K562 (cell line): ENCODE measurements around the gene CENPV. TPM values are rescaled to one million over a fixed set of nuclear protein-coding genes. Genes with fewer than 3 reads are reported as not detected.

Experiments
- ATAC-seq: fragments of 200-7000 bp; cut with Tn5 transposase; 3 replicates; pipeline ENCODE4 v1.9.1; 2020; ENCODE audit warnings: moderate library complexity
- BruUV-seq: library from RNA; stranded (reverse); fragments of 400-500 nt; replicated peaks from 2 replicates; lab custom pipeline; 2021; lab: Mats Ljungman, UMichigan
- CTCF ChIA-PET: fragments of 300-600 bp; formaldehyde crosslinking; extraction: SDS; loops from one replicate; lab custom pipeline; 2021; ENCODE audit warnings: low intra/inter-chr PET ratio; lab: Yijun Ruan, JAX
- POLR2A ChIA-PET: fragments of 300-600, 350-650 bp; sonication (Branson Sonifier 250); formaldehyde crosslinking; extraction: SDS; loops from one replicate; lab custom pipeline; 2021; ENCODE audit warnings: antibody characterized with exemption, inconsistent platforms; lab: Yijun Ruan, JAX
- DNase-seq, 4 experiments: peaks; one replicate each; pipeline versions ENCODE4 v3.0.0 to v3.0.0-alpha.2; 2011 to 2018; ENCODE audit warnings: low spot score in 3 of 4, mixed read lengths in 3 of 4; ENCODE audit errors: extremely low read depth in 1 of 4
- FAIRE-seq: peaks from 2 replicates; lab custom pipeline; 2011; peaks lifted over from hg19 to GRCh38; lab: Jason Lieb, UNC
- H2AFZ ChIP-seq: 2 replicates; pipeline ENCODE4 v1.6.0; 2011; ENCODE audit warnings: low read depth, low read length, control low read depth, inconsistent platforms
- H3K27ac ChIP-seq: fragments of 200-600 bp; 3 replicates; pipeline ENCODE4 v1.8.0; 2011; ENCODE audit warnings: low read depth, mild to moderate bottlenecking, control low read depth, inconsistent platforms, low read length, moderate library complexity, mixed read lengths; ENCODE audit errors: extremely low read depth
- H3K27me3 ChIP-seq, 2 experiments: fragments of 300-600 bp in 1 of 2; 2 replicates in 1 of 2; 3 replicates in 1 of 2; pipeline versions ENCODE4 v1.6.0 to v1.8.0; 2011; ENCODE audit warnings: inconsistent platforms in 2 of 2, low read length in 2 of 2, mild to moderate bottlenecking in 1 of 2, mixed read lengths in 1 of 2, moderate library complexity in 1 of 2; ENCODE audit not compliant: control insufficient read depth in 2 of 2, insufficient read depth in 2 of 2
- H3K36me3 ChIP-seq: fragments of 300-600 bp; 3 replicates; pipeline ENCODE4 v1.8.0; 2011; ENCODE audit warnings: mild to moderate bottlenecking, low read length, inconsistent platforms; ENCODE audit not compliant: control insufficient read depth, insufficient read depth
- H3K4me1 ChIP-seq, 2 experiments: fragments of 200-600 bp in 1 of 2; replicated peaks in 1 of 2; 2 replicates in 1 of 2; 3 replicates in 1 of 2; pipeline versions ENCODE4 v1.5.1 to v1.8.0; 2011; ENCODE audit warnings: inconsistent platforms in 2 of 2, low read length in 2 of 2, mild to moderate bottlenecking in 1 of 2, mixed read lengths in 1 of 2, moderate library complexity in 1 of 2; ENCODE audit not compliant: control insufficient read depth in 2 of 2, insufficient read depth in 2 of 2
- H3K4me2 ChIP-seq: 2 replicates; pipeline ENCODE4 v1.6.1; 2011; ENCODE audit warnings: low read length, control low read depth, inconsistent platforms, mixed read lengths; ENCODE audit not compliant: insufficient read depth
- H3K4me3 ChIP-seq: fragments of 200-600 bp; sonication (generic), shearing (Covaris generic); 2 replicates; pipeline ENCODE4 v1.5.1; 2016; ENCODE audit warnings: control low read depth, inconsistent platforms
- H3K79me2 ChIP-seq: fragments of 200-600 bp; 3 replicates; pipeline ENCODE4 v1.8.0; 2011; ENCODE audit warnings: low read length, inconsistent platforms; ENCODE audit not compliant: control insufficient read depth, insufficient read depth
- H3K9ac ChIP-seq, 2 experiments: 2 replicates each; pipeline versions ENCODE4 v1.6.0 to v1.6.1; 2011; ENCODE audit warnings: low read depth in 2 of 2, low read length in 2 of 2, control low read depth in 1 of 2, inconsistent platforms in 1 of 2, mild to moderate bottlenecking in 1 of 2, mixed read lengths in 1 of 2; ENCODE audit not compliant: insufficient read depth in 1 of 2
- H3K9me1 ChIP-seq: one replicate; pipeline ENCODE4 v1.6.0; 2011; ENCODE audit warnings: inconsistent platforms, mild to moderate bottlenecking, low read length, moderate library complexity; ENCODE audit not compliant: control insufficient read depth, insufficient read depth
- H3K9me3 ChIP-seq: replicated peaks from 2 replicates; pipeline ENCODE4 v1.5.1; 2011; ENCODE audit warnings: low read depth, low read length, inconsistent platforms; ENCODE audit not compliant: control insufficient read depth, insufficient read depth
- H4K20me1 ChIP-seq: replicated peaks from 2 replicates; pipeline ENCODE4 v1.6.1; 2011; ENCODE audit warnings: low read length, inconsistent platforms, mixed read lengths; ENCODE audit not compliant: control insufficient read depth, insufficient read depth
- ADNP ChIP-seq: fragments of 200-800 bp; sonication (Bioruptor generic); IDR thresholded peaks from 2 replicates; pipeline ENCODE4 v1.6.1; 2016; ENCODE audit warnings: missing genetic modification characterization, missing compliant biosample characterization
- EP400 ChIP-seq: fragments of 450-650 bp; IDR thresholded peaks from 2 replicates; pipeline ENCODE4 v1.6.1; 2017; ENCODE audit warnings: antibody characterized with exemption, mild to moderate bottlenecking, moderate library complexity
- ESRRA ChIP-seq: fragments of 450-650 bp; IDR thresholded peaks from 2 replicates; pipeline ENCODE4 v1.6.1; 2014; ENCODE audit warnings: low read depth, mild to moderate bottlenecking, moderate library complexity, borderline replicate concordance
- FOXJ3 ChIP-seq: sonication (generic); formaldehyde crosslinking; IDR thresholded peaks from 2 replicates; pipeline ENCODE4 v1.4.0; 2020; ENCODE audit warnings: mild to moderate bottlenecking, missing genetic modification reagents
- HNRNPL ChIP-seq: fragments of 200-400 bp; formaldehyde crosslinking; IDR thresholded peaks from 2 replicates; pipeline ENCODE4 v1.6.1; 2017; ENCODE audit warnings: low read depth, mild to moderate bottlenecking, low read length
- ID3 ChIP-seq, 2 experiments: fragments of 250-450 bp in 1 of 2; fragments of 450-650 bp in 1 of 2; sonication (Bioruptor Pico) in 1 of 2; IDR thresholded peaks; 2 replicates each; pipeline versions ENCODE4 v1.6.1 to v1.8.0; 2016 to 2021; ENCODE audit warnings: mild to moderate bottlenecking in 2 of 2, moderate library complexity in 2 of 2, missing compliant biosample characterization in 1 of 2, missing genetic modification characterization in 1 of 2
- MAFG ChIP-seq: fragments of 450-650 bp; conservative IDR thresholded peaks from 2 replicates; pipeline ENCODE4 v1.6.1; 2016; ENCODE audit warnings: missing genetic modification characterization, missing compliant biosample characterization
- MCM5 ChIP-seq: fragments of 450-650 bp; IDR thresholded peaks from 2 replicates; pipeline ENCODE4 v1.6.1; 2016; ENCODE audit warnings: low read depth
- MITF ChIP-seq: IDR thresholded peaks from 2 replicates; pipeline ENCODE4 v1.6.1; 2014; ENCODE audit warnings: antibody characterized with exemption
- SMARCA4 ChIP-seq: fragments of 450-650 bp; IDR thresholded peaks from 2 replicates; pipeline ENCODE4 v1.6.1; 2016
- SUPT5H ChIP-seq: fragments of 450-650 bp; IDR thresholded peaks from 2 replicates; pipeline ENCODE4 v1.6.1; 2016
- ZFPM2 ChIP-seq: fragments of 250-450 bp; sonication (Bioruptor Pico); IDR thresholded peaks from 2 replicates; pipeline ENCODE4 v1.5.1; 2022; ENCODE audit warnings: mild to moderate bottlenecking
- ZNF354B ChIP-seq: fragments of 250-450 bp; sonication (Bioruptor Pico); IDR thresholded peaks from 2 replicates; pipeline ENCODE4 v1.4.0; 2020
- ZNF695 ChIP-seq: fragments of 450-650 bp; formaldehyde crosslinking; IDR thresholded peaks from 2 replicates; pipeline ENCODE4 v1.4.0; 2020; ENCODE audit warnings: mild to moderate bottlenecking, moderate library complexity
- WGBS: fragments of 100-300 bp; shearing (Covaris generic); methylation state at CpG from one replicate; pipeline ENCODE4 v1.1.6; 2016; ENCODE audit warnings: low coverage, mixed read lengths; ENCODE audit not compliant: insufficient coverage; ENCODE audit errors: missing lambda C conversion rate; 5-methylcytosine and 5-hydroxymethylcytosine counted together
- in situ Hi-C: fragments of 300-500 bp; cut with MboI; formaldehyde crosslinking; loops from 4 replicates; pipeline ENCODE4 v1.15.0; 2018; ENCODE audit warnings: inconsistent platforms, mixed read lengths
- intact Hi-C: fragments of 100-400 bp; cut with micrococcal nuclease; formaldehyde crosslinking; loops from 2 replicates; pipeline ENCODE4 v1.14.2; 2022
- polyA plus RNA-seq, 8 experiments: library from polyadenylated mRNA; depleted of rRNA in 4 of 8; stranded (reverse) in 5 of 8; unstranded in 3 of 8; fragments of >200 nt; fragmentation: Nextera tagmentation in 2 of 8; fragmentation: Illumina TruSeq in 1 of 8; extraction: Ambion mirVana in 2 of 8; extraction: Trizol in 1 of 8; gene quantifications; 2 replicates each; pipeline versions ENCODE4 v1.2.1 to v1.2.3, GENCODE V29; 2011 to 2014; ENCODE audit warnings: inconsistent platforms in 1 of 8, missing spikeins in 1 of 8
- total RNA-seq, 7 experiments: library from RNA; depleted of rRNA in 6 of 7; stranded (reverse); fragments of >200 nt in 6 of 7; fragmentation: Illumina TruSeq in 2 of 7; extraction: Trizol in 2 of 7; gene quantifications; 2 replicates each; pipeline versions ENCODE4 v1.2.1 to v1.2.3, GENCODE V29; 2011 to 2021; ENCODE audit warnings: low replicate concordance in 1 of 7
- TF ChIP-seq, protein P1 (sequence below), 2 experiments: fragments of 450-650 bp; IDR thresholded peaks; 2 replicates each; pipeline ENCODE4 v1.6.1; 2018; ENCODE audit warnings: mild to moderate bottlenecking in 2 of 2, low read depth in 1 of 2; ENCODE audit not compliant: partially characterized antibody in 2 of 2

Gene CENPV
- total and polyA plus RNA-seq, 9 of the 15 experiments (the other 6 are each of a cell fraction or from before 2014, with no cell fraction given): 17.8 to 131 (median 89.3) TPM

- FAIRE-seq: no peak
- in situ Hi-C loops (no loop called here), intact Hi-C loops (no loop called here)
- Histone ChIP-seq H4K20me1 (no peaks in the 10 kb centered on the region), H3K9ac (no peak overlapping the region), H3K4me1 (no peaks in the 10 kb centered on the region), H3K4me2 (no peak overlapping the region), H3K9me1 (peaks cover 3% of the 10 kb centered on the region), H3K36me3 (peaks cover 41% of the 10 kb centered on the region), H3K4me3 (no peak overlapping the region), H3K79me2 (no peaks in the 10 kb centered on the region), H3K27me3 (no peaks in the 10 kb centered on the region), H3K27ac (no peak overlapping the region), H3K9me3 (no peaks in the 10 kb centered on the region), H2AFZ (no peak overlapping the region)
- ATAC-seq: no peak
- BruUV-seq: no TSS peak
- ChIA-PET CTCF (no interaction called here), POLR2A (interaction anchor here (1.5 kb wide), 1 partner anchor 10 kb away, joined by 4 read pairs; the partner anchor contains the start of gene CENPV)
- no peak for TF ChIP-seq MCM5
- TF ChIP-seq ESRRA: no peak
- no peak for TF ChIP-seq ZNF695 (CRISPR knock-in tag)
- TF ChIP-seq ZFPM2 (CRISPR knock-in tag): no peak
- no peak for TF ChIP-seq SUPT5H
- TF ChIP-seq, protein P1, sequence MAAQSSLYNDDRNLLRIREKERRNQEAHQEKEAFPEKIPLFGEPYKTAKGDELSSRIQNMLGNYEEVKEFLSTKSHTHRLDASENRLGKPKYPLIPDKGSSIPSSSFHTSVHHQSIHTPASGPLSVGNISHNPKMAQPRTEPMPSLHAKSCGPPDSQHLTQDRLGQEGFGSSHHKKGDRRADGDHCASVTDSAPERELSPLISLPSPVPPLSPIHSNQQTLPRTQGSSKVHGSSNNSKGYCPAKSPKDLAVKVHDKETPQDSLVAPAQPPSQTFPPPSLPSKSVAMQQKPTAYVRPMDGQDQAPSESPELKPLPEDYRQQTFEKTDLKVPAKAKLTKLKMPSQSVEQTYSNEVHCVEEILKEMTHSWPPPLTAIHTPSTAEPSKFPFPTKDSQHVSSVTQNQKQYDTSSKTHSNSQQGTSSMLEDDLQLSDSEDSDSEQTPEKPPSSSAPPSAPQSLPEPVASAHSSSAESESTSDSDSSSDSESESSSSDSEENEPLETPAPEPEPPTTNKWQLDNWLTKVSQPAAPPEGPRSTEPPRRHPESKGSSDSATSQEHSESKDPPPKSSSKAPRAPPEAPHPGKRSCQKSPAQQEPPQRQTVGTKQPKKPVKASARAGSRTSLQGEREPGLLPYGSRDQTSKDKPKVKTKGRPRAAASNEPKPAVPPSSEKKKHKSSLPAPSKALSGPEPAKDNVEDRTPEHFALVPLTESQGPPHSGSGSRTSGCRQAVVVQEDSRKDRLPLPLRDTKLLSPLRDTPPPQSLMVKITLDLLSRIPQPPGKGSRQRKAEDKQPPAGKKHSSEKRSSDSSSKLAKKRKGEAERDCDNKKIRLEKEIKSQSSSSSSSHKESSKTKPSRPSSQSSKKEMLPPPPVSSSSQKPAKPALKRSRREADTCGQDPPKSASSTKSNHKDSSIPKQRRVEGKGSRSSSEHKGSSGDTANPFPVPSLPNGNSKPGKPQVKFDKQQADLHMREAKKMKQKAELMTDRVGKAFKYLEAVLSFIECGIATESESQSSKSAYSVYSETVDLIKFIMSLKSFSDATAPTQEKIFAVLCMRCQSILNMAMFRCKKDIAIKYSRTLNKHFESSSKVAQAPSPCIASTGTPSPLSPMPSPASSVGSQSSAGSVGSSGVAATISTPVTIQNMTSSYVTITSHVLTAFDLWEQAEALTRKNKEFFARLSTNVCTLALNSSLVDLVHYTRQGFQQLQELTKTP (IDR thresholded peaks at IDR 0.05; ENCODE audit: low read depth in 1 of 2, partially characterized antibody in 2 of 2): no peak
- no peak for TF ChIP-seq ADNP (tag)
- no peak for TF ChIP-seq MAFG (tag)
- TF ChIP-seq SMARCA4: no peak
- no peak for TF ChIP-seq ID3 (CRISPR knock-in tag; IDR thresholded peaks at IDR 0.05)
- TF ChIP-seq ID3 (tag; IDR thresholded peaks at IDR 0.05): no peak
- TF ChIP-seq MITF: no peak
- TF ChIP-seq ZNF354B (CRISPR knock-in tag): no peak
- TF ChIP-seq FOXJ3 (CRISPR knock-in tag): no peak
- no peak for TF ChIP-seq EP400
- TF ChIP-seq HNRNPL: no peak
- no peak for DNase-seq
- 100% methylated on average over 1 of the region's 3 CpGs for WGBS
These were observed 9.7 kb downstream of the CENPV start for GRCh38 chr17:16343569-16343968.
